ENCODE data around the gene DGKB.

The DGKB gene

DNA sequence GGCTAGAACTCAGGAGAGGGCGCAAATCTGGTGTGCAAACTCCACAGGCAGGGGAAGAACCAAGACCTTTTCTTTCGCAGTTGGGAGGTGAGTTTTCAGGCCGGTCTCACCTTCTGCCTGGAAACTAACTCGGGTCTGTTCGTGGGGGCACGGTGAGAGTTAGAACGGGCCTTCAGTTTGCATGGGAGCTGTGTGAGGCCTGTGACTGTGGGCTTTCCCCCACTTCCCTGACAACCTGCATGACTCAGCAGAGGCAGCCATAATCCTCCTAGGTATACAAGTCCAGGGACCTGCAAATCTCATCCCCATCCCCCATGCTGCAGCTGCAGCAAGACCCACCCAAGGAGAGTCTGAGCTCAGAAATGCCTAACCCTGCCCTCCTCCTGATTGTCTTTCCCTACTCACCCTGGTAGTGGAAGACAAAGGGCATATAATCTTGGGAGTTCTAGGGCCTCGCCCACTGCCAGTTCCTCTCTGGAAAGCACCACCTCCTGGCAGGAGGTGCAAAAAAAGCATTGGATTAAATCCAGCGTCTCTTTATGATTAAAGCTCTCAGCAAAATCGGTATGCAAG is 718.2 kb downstream of the DGKB start:
- H3K4me3 ChIP-seq (ENCODE audit: low read depth, low read length) = no peak overlapping the region
- TF ChIP-seq, protein P1, sequence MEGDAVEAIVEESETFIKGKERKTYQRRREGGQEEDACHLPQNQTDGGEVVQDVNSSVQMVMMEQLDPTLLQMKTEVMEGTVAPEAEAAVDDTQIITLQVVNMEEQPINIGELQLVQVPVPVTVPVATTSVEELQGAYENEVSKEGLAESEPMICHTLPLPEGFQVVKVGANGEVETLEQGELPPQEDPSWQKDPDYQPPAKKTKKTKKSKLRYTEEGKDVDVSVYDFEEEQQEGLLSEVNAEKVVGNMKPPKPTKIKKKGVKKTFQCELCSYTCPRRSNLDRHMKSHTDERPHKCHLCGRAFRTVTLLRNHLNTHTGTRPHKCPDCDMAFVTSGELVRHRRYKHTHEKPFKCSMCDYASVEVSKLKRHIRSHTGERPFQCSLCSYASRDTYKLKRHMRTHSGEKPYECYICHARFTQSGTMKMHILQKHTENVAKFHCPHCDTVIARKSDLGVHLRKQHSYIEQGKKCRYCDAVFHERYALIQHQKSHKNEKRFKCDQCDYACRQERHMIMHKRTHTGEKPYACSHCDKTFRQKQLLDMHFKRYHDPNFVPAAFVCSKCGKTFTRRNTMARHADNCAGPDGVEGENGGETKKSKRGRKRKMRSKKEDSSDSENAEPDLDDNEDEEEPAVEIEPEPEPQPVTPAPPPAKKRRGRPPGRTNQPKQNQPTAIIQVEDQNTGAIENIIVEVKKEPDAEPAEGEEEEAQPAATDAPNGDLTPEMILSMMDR (IDR thresholded peaks at IDR 0.05; ENCODE audit: low read depth, low read length) = no peak

DNA sequence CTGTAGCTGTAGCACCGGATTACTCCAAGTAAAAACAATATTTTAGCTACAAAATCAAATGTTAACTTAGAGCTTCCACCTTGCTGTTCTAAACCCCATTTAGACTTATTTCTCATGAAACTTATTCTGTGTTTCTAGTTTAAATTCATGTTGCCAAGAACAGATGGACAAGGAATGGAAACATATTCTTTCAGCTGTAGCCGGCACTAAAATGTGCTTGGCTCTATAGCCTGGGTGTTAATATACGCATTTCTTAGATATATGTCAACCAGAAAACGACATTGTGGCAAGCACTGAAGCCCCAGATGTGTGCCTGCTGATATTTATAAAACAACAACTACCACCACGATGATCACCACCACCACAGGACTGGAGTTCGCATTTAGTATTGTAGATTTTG is 722.8 kb downstream of the DGKB start:
- TF ChIP-seq, protein P1 (IDR thresholded peaks at IDR 0.05; ENCODE audit: low read depth, low read length) = no peak
- H3K4me3 ChIP-seq (ENCODE audit: low read depth, low read length) = no peak overlapping the region

DNA sequence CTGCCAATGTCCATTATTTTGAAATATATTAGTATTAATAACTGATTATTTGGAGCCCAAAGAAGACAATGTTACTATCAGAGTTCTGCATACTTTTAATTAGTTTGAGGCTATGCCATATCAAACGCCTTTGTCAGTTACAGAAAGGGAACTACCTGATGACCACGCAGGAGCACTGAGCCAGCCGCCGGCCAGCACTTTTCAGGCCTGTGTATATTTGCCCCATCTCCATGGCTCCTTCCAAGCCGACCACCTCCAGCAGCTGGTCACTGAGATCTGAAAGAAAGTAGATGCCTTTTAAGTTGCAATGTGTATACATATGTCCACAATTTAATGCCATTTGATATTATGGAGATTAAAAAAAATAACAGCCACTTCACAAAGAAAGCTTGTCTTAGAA is 724.7 kb downstream of the DGKB start:
- H3K4me3 ChIP-seq (ENCODE audit: low read depth, low read length) = no peak overlapping the region
- TF ChIP-seq, protein P1 (IDR thresholded peaks at IDR 0.05; ENCODE audit: low read depth, low read length) = no peak

DNA sequence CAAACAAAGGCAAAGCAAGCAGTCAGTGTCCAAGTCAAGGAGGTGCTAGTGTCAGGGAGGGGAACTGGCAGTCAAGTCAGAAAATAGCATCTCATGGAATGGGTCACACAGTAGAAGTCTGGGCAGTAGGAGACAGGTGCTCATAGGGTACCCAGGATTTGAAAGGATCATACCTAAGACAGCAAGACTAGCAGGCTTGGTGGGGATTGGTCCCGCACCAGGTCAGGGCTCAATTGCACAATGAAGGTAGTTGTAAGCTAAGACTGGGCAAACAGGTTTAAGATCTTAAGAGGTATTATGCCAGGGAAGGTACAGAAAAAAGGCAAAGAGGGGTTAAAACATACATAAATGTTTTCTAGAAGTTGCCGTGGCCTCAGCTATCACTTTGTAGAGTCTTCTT is 731.7 kb downstream of the DGKB start:
- H3K4me3 ChIP-seq (ENCODE audit: low read depth, low read length) = no peak overlapping the region
- TF ChIP-seq, protein P1 (IDR thresholded peaks at IDR 0.05; ENCODE audit: low read depth, low read length) = no peak

DNA sequence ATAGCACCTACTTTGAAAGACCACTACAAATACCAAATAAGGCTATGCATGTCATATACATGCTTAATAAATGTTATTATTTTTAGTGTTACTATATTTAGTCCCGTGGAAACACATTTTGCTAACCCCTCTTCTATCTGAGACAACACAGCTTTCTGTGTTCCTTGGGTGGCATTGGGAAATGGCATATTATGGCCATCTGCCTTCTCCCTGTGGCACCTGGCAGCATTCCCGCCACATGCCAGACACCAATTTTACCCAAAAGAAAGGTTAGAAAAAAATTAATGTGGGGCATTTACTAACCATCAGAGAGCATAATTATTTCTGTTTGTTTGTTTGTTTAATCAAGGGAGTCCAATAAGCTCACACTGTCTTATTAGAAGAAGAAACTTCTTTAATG is 744.4 kb downstream of the DGKB start:
- TF ChIP-seq, protein P1 (IDR thresholded peaks at IDR 0.05; ENCODE audit: low read depth, low read length) = no peak
- no peak overlapping the region for H3K4me3 ChIP-seq (ENCODE audit: low read depth, low read length)

DNA sequence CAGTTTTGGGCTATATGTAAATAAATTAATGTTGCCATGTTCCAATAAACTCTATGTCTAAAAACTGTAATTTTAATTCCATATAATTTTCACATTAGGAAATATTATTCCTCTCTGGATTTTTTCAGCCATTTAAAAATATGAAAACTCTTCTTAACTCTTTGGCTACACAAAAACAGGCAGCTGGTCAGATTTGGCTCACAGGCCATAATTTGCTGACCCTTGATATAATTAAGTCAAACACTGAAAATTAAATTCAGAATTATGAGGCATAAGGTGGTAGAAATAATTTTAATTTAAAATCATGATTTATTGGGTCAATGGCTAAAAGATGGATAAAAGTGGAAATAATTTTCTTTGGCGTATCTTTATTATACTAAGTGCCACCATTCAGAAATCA is 746.1 kb downstream of the DGKB start:
- no peak overlapping the region for H3K4me3 ChIP-seq (ENCODE audit: low read depth, low read length)
- TF ChIP-seq, protein P1 (IDR thresholded peaks at IDR 0.05; ENCODE audit: low read depth, low read length) = no peak

DNA sequence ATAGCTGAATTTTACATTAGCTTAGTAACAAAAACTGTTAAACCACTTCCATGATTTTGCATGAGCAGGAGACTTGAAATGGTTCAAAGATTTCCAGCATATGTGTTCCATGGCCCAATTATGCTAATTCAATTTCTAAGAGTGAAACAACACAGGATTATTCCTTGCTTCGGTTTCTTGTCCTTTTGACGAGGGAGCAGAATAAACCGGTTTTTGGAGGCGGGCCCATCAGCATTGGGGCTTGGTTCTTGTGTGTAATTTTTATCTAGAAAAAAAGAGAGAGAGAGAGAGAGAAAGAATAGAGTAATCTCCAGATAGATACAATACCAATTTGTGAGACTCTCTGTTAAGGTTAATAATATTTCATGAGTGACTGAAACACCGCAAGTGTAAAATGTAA is 753.6 kb downstream of the DGKB start:
- no peak overlapping the region for H3K4me3 ChIP-seq (ENCODE audit: low read depth, low read length)
- TF ChIP-seq, protein P1 (IDR thresholded peaks at IDR 0.05; ENCODE audit: low read depth, low read length) = no peak

Data from WI38 (cell line).